Inflammatory macrophage (primary cell): Measurements from ENCODE around the gene FDXR.
"Not testable (repeated sequence)": the region's sequence is repeated elsewhere in the genome, so short reads cannot be mapped to it uniquely, and the experiment has no call there.

Experiments used
- DNase-seq, 2 donors: peaks; one replicate each; pipeline ENCODE4 v3.0.0-alpha.2; 2020 to 2022
- total RNA-seq, 18 experiments: gene quantifications; one replicate each; lab custom pipeline; 2026; ENCODE audit warnings: mixed read lengths in 6 of 18, inconsistent platforms in 2 of 18; lab: John Stamatoyannopoulos, UW

FDXR gene
- total RNA-seq = 1.6 to 10.9 (median 6.2) reads per million in 18 experiments

- DNase-seq = no peak
Measured at GRCh38 chr17:74872313-74873036, at the start of gene FDXR. TSS of gene FDXR (minus strand) at chr17:74872994. CDS start at chr17:74872944, 50 bp downstream.

GRCh38 chr17:74922172-74922571 is 49.4 kb upstream of the FDXR start:
- DNase-seq = no peak

- DNase-seq = no peak
Measured at GRCh38 chr17:74921769-74922168, 49.0 kb upstream of the FDXR start.

- DNase-seq = no peak
Measured at GRCh38 chr17:74921026-74921681, 48.4 kb upstream of the FDXR start.

- no peak for DNase-seq
Measured at GRCh38 chr17:74920642-74921025, 47.8 kb upstream of the FDXR start.

GRCh38 chr17:74920306-74920620 is 47.5 kb upstream of the FDXR start:
- no peak for DNase-seq

GRCh38 chr17:74919440-74920305 is 46.9 kb upstream of the FDXR start:
- DNase-seq = peak in 1 of 2 donors; percentile 32

- no peak for DNase-seq
Measured at GRCh38 chr17:74918906-74919305, 46.1 kb upstream of the FDXR start.

GRCh38 chr17:74917430-74917829 is 44.6 kb upstream of the FDXR start:
- DNase-seq = peak; percentile 55 to 58

- DNase-seq = no peak
Measured at GRCh38 chr17:74916851-74917199, 44.0 kb upstream of the FDXR start.

GRCh38 chr17:74916136-74916850 is 43.5 kb upstream of the FDXR start:
- DNase-seq = no peak

- DNase-seq = not testable (repeated sequence)
Measured at GRCh38 chr17:74911423-74911822, 38.6 kb upstream of the FDXR start.

- DNase-seq = not testable (repeated sequence)
Measured at GRCh38 chr17:74909097-74909496, 36.3 kb upstream of the FDXR start.

GRCh38 chr17:74907012-74907411 is 34.2 kb upstream of the FDXR start:
- DNase-seq = no peak

- not testable (repeated sequence) for DNase-seq
Measured at GRCh38 chr17:74906214-74906793, 33.5 kb upstream of the FDXR start.

- no peak for DNase-seq
Measured at GRCh38 chr17:74904687-74905409, 32.1 kb upstream of the FDXR start.

GRCh38 chr17:74903671-74904070 is 30.9 kb upstream of the FDXR start:
- no peak for DNase-seq

- no peak for DNase-seq
Measured at GRCh38 chr17:74903034-74903433, 30.2 kb upstream of the FDXR start.

- DNase-seq = no peak
Measured at GRCh38 chr17:74901353-74902135, 28.8 kb upstream of the FDXR start.

- DNase-seq = no peak
Measured at GRCh38 chr17:74900208-74900607, 27.4 kb upstream of the FDXR start.
